HepG2 (cell line): ENCODE measurements around the gene LUM. TPM values are rescaled to one million over a fixed set of nuclear protein-coding genes. Genes with fewer than 3 reads are reported as not detected.

Experiments used
- ATAC-seq: fragments of 200-7000 bp; cut with Tn5 transposase; 3 replicates; pipeline ENCODE4 v1.9.1; 2020; ENCODE audit warnings: mild to moderate bottlenecking, moderate library complexity
- BruUV-seq: library from RNA; stranded (reverse); fragments of 400-500 nt; replicated peaks from 2 replicates; lab custom pipeline; 2021; lab: Mats Ljungman, UMichigan
- CTCF ChIA-PET: fragments of 300-600 bp; formaldehyde crosslinking; extraction: SDS; loops from one replicate; lab custom pipeline; 2021; ENCODE audit warnings: low total read pairs, inconsistent platforms, low intra/inter-chr PET ratio; lab: Yijun Ruan, JAX
- POLR2A ChIA-PET: fragments of 350-600 bp; sonication (Branson Sonifier 250); formaldehyde crosslinking; loops from one replicate; lab custom pipeline; 2020; ENCODE audit warnings: antibody characterized with exemption, inconsistent platforms; lab: Yijun Ruan, JAX
- DNase-seq: peaks from one replicate; pipeline ENCODE4 v3.0.0-alpha.2; 2015; ENCODE audit warnings: low spot score
- FAIRE-seq: peaks from 3 replicates; lab custom pipeline; 2011; peaks lifted over from hg19 to GRCh38; lab: Jason Lieb, UNC
- H2AFZ ChIP-seq: one replicate; pipeline ENCODE4 v1.6.1; 2011; ENCODE audit warnings: low read length, inconsistent platforms
- H3K27ac ChIP-seq: fragments of 300-600 bp; 3 replicates; pipeline ENCODE4 v1.8.0; 2011; ENCODE audit warnings: mixed run types, mild to moderate bottlenecking, mixed read lengths, low read length, inconsistent platforms; ENCODE audit not compliant: insufficient read depth; ENCODE audit errors: extremely low read length
- H3K27me3 ChIP-seq, 2 experiments: fragments of 200-600 bp in 1 of 2; 2 replicates in 1 of 2; 3 replicates in 1 of 2; pipeline versions ENCODE4 v1.6.0 to v1.8.0; 2011; ENCODE audit warnings: low read length in 2 of 2, mild to moderate bottlenecking in 2 of 2, moderate library complexity in 2 of 2, inconsistent platforms in 1 of 2; ENCODE audit not compliant: insufficient read depth in 2 of 2, control insufficient read depth in 1 of 2
- H3K36me3 ChIP-seq, 2 experiments: fragments of 200-600 bp in 1 of 2; replicated peaks in 1 of 2; 2 replicates in 1 of 2; 3 replicates in 1 of 2; pipeline versions ENCODE4 v1.5.1 to v1.8.0; 2011; ENCODE audit warnings: low read length in 2 of 2, inconsistent platforms in 1 of 2; ENCODE audit not compliant: insufficient read depth in 2 of 2, control insufficient read depth in 1 of 2
- H3K4me1 ChIP-seq: 2 replicates; pipeline ENCODE4 v1.5.1; 2012; ENCODE audit warnings: low read length, inconsistent platforms; ENCODE audit not compliant: insufficient read depth
- H3K4me2 ChIP-seq: 2 replicates; pipeline ENCODE4 v1.6.0; 2011; ENCODE audit warnings: low read depth, low read length, inconsistent platforms
- H3K4me3 ChIP-seq, 3 experiments: fragments of 200-600 bp in 1 of 3; sonication (generic), shearing (Covaris generic) in 1 of 3; replicated peaks in 1 of 3; 2 replicates each; pipeline ENCODE4 v1.5.1; 2011 to 2016; ENCODE audit warnings: low read length in 3 of 3, inconsistent platforms in 2 of 3, low read depth in 2 of 3, mild to moderate bottlenecking in 2 of 3, control low read depth in 1 of 3, mixed read lengths in 1 of 3; ENCODE audit not compliant: insufficient read depth in 1 of 3
- H3K79me2 ChIP-seq: one replicate; pipeline ENCODE4 v1.6.1; 2011; ENCODE audit warnings: low read length, inconsistent platforms; ENCODE audit not compliant: insufficient read depth
- H3K9ac ChIP-seq: 2 replicates; pipeline ENCODE4 v1.6.0; 2011; ENCODE audit warnings: mild to moderate bottlenecking, low read depth, low read length, inconsistent platforms; ENCODE audit not compliant: insufficient read depth
- H3K9me3 ChIP-seq: 2 replicates; pipeline ENCODE4 v1.5.1; 2012; ENCODE audit warnings: mild to moderate bottlenecking, low read length
- H4K20me1 ChIP-seq: 2 replicates; pipeline ENCODE4 v1.6.0; 2011; ENCODE audit warnings: inconsistent platforms, mild to moderate bottlenecking, low read length, moderate library complexity; ENCODE audit not compliant: insufficient read depth
- HNF4A ChIP-seq: sonication (generic); formaldehyde crosslinking; IDR thresholded peaks from 2 replicates; pipeline ENCODE4 v1.4.0; 2020; ENCODE audit warnings: missing genetic modification reagents
- MXD4 ChIP-seq: IDR thresholded peaks from 2 replicates; pipeline ENCODE4 v1.6.1; 2016; ENCODE audit warnings: mild to moderate bottlenecking, missing biosample characterization, missing genetic modification reagents
- NFYB ChIP-seq: sonication (generic); formaldehyde crosslinking; IDR thresholded peaks from 2 replicates; pipeline ENCODE4 v1.4.0; 2020; ENCODE audit warnings: missing genetic modification reagents
- RARG ChIP-seq: sonication (generic); formaldehyde crosslinking; IDR thresholded peaks from 2 replicates; pipeline ENCODE4 v1.4.0; 2020; ENCODE audit warnings: low read depth, mild to moderate bottlenecking, missing genetic modification reagents
- REPIN1 ChIP-seq: sonication (generic); formaldehyde crosslinking; IDR thresholded peaks from 2 replicates; pipeline ENCODE4 v1.8.0; 2022; ENCODE audit warnings: missing genetic modification reagents, low read depth, mild to moderate bottlenecking, borderline replicate concordance
- RFXAP ChIP-seq: sonication (generic); formaldehyde crosslinking; IDR thresholded peaks from 2 replicates; pipeline ENCODE4 v1.4.0; 2020; ENCODE audit warnings: missing genetic modification reagents, borderline replicate concordance
- SCMH1 ChIP-seq: sonication (generic); formaldehyde crosslinking; IDR thresholded peaks from 2 replicates; pipeline ENCODE4 v1.9.0; 2021; ENCODE audit warnings: missing genetic modification reagents, mild to moderate bottlenecking, borderline replicate concordance
- TAF1 ChIP-seq: sonication (generic); formaldehyde crosslinking; IDR thresholded peaks from 2 replicates; pipeline ENCODE4 v1.4.0; 2020; ENCODE audit warnings: missing genetic modification reagents
- TP53 ChIP-seq: sonication (generic); formaldehyde crosslinking; conservative IDR thresholded peaks from 2 replicates; pipeline ENCODE4 v1.4.0; 2020; ENCODE audit warnings: missing genetic modification reagents
- ZFP90 ChIP-seq: sonication (generic); formaldehyde crosslinking; IDR thresholded peaks from 2 replicates; pipeline ENCODE4 v1.8.0; 2022; ENCODE audit warnings: missing genetic modification reagents, mild to moderate bottlenecking, inconsistent platforms, borderline replicate concordance
- ZNF205 ChIP-seq: IDR thresholded peaks from 2 replicates; pipeline ENCODE4 v1.6.1; 2018; ENCODE audit warnings: missing biosample characterization, missing genetic modification reagents
- ZNF430 ChIP-seq: sonication (generic); formaldehyde crosslinking; IDR thresholded peaks from 2 replicates; pipeline ENCODE4 v1.9.0; 2021; ENCODE audit warnings: mild to moderate bottlenecking, missing genetic modification reagents
- WGBS: methylation state at CpG from one replicate; pipeline ENCODE4 v1.1.6; 2017; ENCODE audit warnings: low lambda C conversion rate; 5-methylcytosine and 5-hydroxymethylcytosine counted together
- in situ Hi-C: cut with HindIII; loops from 2 replicates; pipeline ENCODE4 v1.10.0; 2017; ENCODE audit warnings: low pct_unique_long_range_greater_than_20kb; ENCODE audit not compliant: extremely low pct_ligation_motif_present
- intact Hi-C: fragments of 100-400 bp; cut with micrococcal nuclease; formaldehyde crosslinking; loops from one replicate; pipeline ENCODE4 v1.10.0; 2022; ENCODE audit not compliant: unreplicated experiment
- polyA plus RNA-seq, 8 experiments: library from polyadenylated mRNA; depleted of rRNA in 3 of 8; stranded (reverse) in 7 of 8; unstranded in 1 of 8; fragments of >200 nt; fragmentation: Illumina TruSeq in 4 of 8; extraction: Trizol in 4 of 8; gene quantifications; 2 replicates each; pipeline versions ENCODE4 v1.2.1 to v1.2.3, GENCODE V29; 2011 to 2016; ENCODE audit warnings: low read depth in 4 of 8, missing spikeins in 1 of 8, mixed read lengths in 1 of 8; ENCODE audit not compliant: insufficient read depth in 1 of 8
- total RNA-seq, 5 experiments: library from RNA; depleted of rRNA; stranded (reverse); fragments of >200 nt; fragmentation: Illumina TruSeq; extraction: Trizol; gene quantifications; 2 replicates each; pipeline ENCODE4 v1.2.3, GENCODE V29; 2016; ENCODE audit warnings: low read depth in 1 of 5
- TF ChIP-seq, protein P1 (sequence below): sonication (generic); formaldehyde crosslinking; IDR thresholded peaks from 2 replicates; pipeline ENCODE4 v1.4.0; 2020; ENCODE audit warnings: missing genetic modification reagents, borderline replicate concordance
- TF ChIP-seq, protein P2 (sequence below), 2 experiments: fragments of 450-650 bp in 1 of 2; sonication (generic) in 1 of 2; formaldehyde crosslinking; IDR thresholded peaks; 2 replicates each; pipeline versions ENCODE4 v1.5.0 to v1.8.0; 2020 to 2022; ENCODE audit warnings: mild to moderate bottlenecking in 1 of 2, missing genetic modification reagents in 1 of 2
- TF ChIP-seq, protein P3 (sequence below): sonication (generic); formaldehyde crosslinking; IDR thresholded peaks from 2 replicates; pipeline ENCODE4 v1.4.0; 2020; ENCODE audit warnings: missing genetic modification reagents

LUM gene
- total and polyA plus RNA-seq, 2 of the 13 experiments (the other 11 are each of a cell fraction or from before 2014, with no cell fraction given) = not detected

GRCh38 chr12:91143206-91143605 lies 31.9 kb upstream of the LUM start (continued):
- TF ChIP-seq, protein P1, sequence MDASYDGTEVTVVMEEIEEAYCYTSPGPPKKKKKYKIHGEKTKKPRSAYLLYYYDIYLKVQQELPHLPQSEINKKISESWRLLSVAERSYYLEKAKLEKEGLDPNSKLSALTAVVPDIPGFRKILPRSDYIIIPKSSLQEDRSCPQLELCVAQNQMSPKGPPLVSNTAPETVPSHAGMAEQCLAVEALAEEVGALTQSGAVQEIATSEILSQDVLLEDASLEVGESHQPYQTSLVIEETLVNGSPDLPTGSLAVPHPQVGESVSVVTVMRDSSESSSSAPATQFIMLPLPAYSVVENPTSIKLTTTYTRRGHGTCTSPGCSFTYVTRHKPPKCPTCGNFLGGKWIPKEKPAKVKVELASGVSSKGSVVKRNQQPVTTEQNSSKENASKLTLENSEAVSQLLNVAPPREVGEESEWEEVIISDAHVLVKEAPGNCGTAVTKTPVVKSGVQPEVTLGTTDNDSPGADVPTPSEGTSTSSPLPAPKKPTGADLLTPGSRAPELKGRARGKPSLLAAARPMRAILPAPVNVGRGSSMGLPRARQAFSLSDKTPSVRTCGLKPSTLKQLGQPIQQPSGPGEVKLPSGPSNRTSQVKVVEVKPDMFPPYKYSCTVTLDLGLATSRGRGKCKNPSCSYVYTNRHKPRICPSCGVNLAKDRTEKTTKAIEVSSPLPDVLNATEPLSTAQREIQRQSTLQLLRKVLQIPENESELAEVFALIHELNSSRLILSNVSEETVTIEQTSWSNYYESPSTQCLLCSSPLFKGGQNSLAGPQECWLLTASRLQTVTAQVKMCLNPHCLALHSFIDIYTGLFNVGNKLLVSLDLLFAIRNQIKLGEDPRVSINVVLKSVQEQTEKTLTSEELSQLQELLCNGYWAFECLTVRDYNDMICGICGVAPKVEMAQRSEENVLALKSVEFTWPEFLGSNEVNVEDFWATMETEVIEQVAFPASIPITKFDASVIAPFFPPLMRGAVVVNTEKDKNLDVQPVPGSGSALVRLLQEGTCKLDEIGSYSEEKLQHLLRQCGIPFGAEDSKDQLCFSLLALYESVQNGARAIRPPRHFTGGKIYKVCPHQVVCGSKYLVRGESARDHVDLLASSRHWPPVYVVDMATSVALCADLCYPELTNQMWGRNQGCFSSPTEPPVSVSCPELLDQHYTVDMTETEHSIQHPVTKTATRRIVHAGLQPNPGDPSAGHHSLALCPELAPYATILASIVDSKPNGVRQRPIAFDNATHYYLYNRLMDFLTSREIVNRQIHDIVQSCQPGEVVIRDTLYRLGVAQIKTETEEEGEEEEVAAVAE (CRISPR knock-in tag) = no peak
- TF ChIP-seq, protein P2, sequence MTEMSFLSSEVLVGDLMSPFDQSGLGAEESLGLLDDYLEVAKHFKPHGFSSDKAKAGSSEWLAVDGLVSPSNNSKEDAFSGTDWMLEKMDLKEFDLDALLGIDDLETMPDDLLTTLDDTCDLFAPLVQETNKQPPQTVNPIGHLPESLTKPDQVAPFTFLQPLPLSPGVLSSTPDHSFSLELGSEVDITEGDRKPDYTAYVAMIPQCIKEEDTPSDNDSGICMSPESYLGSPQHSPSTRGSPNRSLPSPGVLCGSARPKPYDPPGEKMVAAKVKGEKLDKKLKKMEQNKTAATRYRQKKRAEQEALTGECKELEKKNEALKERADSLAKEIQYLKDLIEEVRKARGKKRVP (CRISPR knock-in tag; IDR thresholded peaks at IDR 0.05) = no peak
- TF ChIP-seq, protein P3, sequence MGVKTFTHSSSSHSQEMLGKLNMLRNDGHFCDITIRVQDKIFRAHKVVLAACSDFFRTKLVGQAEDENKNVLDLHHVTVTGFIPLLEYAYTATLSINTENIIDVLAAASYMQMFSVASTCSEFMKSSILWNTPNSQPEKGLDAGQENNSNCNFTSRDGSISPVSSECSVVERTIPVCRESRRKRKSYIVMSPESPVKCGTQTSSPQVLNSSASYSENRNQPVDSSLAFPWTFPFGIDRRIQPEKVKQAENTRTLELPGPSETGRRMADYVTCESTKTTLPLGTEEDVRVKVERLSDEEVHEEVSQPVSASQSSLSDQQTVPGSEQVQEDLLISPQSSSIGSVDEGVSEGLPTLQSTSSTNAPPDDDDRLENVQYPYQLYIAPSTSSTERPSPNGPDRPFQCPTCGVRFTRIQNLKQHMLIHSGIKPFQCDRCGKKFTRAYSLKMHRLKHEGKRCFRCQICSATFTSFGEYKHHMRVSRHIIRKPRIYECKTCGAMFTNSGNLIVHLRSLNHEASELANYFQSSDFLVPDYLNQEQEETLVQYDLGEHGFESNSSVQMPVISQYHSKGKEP (CRISPR knock-in tag) = no peak
- TF ChIP-seq RARG = no peak
- TF ChIP-seq, all 625 proteins: peak for 0

GRCh38 chr12:91142221-91142631 lies 30.9 kb upstream of the LUM start:
- Histone ChIP-seq H3K27ac (no peak overlapping the region), H2AFZ (no peak overlapping the region)
- no peak for TF ChIP-seq ZNF430 (CRISPR knock-in tag)
- no peak for TF ChIP-seq TP53 (CRISPR knock-in tag)
- no peak for TF ChIP-seq ZFP90 (CRISPR knock-in tag)
- no peak for TF ChIP-seq HNF4A (CRISPR knock-in tag)
- TF ChIP-seq ZNF205 (CRISPR knock-in tag) = no peak
- TF ChIP-seq TAF1 (CRISPR knock-in tag) = no peak
- no peak for TF ChIP-seq SCMH1
- no peak for TF ChIP-seq RFXAP (CRISPR knock-in tag)
- TF ChIP-seq NFYB (CRISPR knock-in tag) = no peak
- TF ChIP-seq MXD4 (CRISPR knock-in tag) = no peak
- TF ChIP-seq REPIN1 (CRISPR knock-in tag) = no peak

More at GRCh38 chr12:91142221-91142631, 30.9 kb upstream of the LUM start:
- no peak overlapping the region for H3K4me2 ChIP-seq
- no peaks in the 10 kb centered on the region for H3K79me2 ChIP-seq
- ChIA-PET CTCF (no interaction called here), POLR2A (no interaction called here)
- BruUV-seq = no TSS peak
- H3K27me3 ChIP-seq = no peaks in the 10 kb centered on the region
- H3K36me3 ChIP-seq = no peaks in the 10 kb centered on the region
- no peak overlapping the region for H3K4me3 ChIP-seq
- no peak for DNase-seq
- no peaks in the 10 kb centered on the region for H4K20me1 ChIP-seq
- H3K9me3 ChIP-seq = no peaks in the 10 kb centered on the region
- WGBS = 0% methylated on average over 3 of the region's 3 CpGs
- H3K9ac ChIP-seq = no peak overlapping the region
- FAIRE-seq = no peak
- no peak for ATAC-seq
- intact Hi-C loops = no loop called here
- no peaks in the 10 kb centered on the region for H3K4me1 ChIP-seq
- in situ Hi-C loops = no loop called here
